ENCODE measurements around the gene USH2A.

USH2A gene

GRCh38 chr1:216169351-216169750 is 253.9 kb downstream of the USH2A start:
- no peak for TF ChIP-seq EZH2phosphoT487 (IDR thresholded peaks at IDR 0.05; ENCODE audit: borderline replicate concordance)
- TF ChIP-seq, protein P1, sequence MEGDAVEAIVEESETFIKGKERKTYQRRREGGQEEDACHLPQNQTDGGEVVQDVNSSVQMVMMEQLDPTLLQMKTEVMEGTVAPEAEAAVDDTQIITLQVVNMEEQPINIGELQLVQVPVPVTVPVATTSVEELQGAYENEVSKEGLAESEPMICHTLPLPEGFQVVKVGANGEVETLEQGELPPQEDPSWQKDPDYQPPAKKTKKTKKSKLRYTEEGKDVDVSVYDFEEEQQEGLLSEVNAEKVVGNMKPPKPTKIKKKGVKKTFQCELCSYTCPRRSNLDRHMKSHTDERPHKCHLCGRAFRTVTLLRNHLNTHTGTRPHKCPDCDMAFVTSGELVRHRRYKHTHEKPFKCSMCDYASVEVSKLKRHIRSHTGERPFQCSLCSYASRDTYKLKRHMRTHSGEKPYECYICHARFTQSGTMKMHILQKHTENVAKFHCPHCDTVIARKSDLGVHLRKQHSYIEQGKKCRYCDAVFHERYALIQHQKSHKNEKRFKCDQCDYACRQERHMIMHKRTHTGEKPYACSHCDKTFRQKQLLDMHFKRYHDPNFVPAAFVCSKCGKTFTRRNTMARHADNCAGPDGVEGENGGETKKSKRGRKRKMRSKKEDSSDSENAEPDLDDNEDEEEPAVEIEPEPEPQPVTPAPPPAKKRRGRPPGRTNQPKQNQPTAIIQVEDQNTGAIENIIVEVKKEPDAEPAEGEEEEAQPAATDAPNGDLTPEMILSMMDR (conservative IDR thresholded peaks at IDR 0.05; ENCODE audit: low read length), result no peak
- Histone ChIP-seq H3K9ac (ENCODE audit: low read depth, low read length, poor library complexity, severe bottlenecking) (no peak overlapping the region), H3K9me2 (replicated peaks; ENCODE audit: low read depth, low read length) (no peaks in the 10 kb centered on the region), H4K20me1 (ENCODE audit: insufficient read depth, low read length, poor library complexity, severe bottlenecking) (no peaks in the 10 kb centered on the region), H3K27me3 (ENCODE audit: insufficient read depth, low read length, poor library complexity, severe bottlenecking) (no peaks in the 10 kb centered on the region), H3K4me1 (ENCODE audit: insufficient read depth, low read length, poor library complexity, severe bottlenecking) (no peaks in the 10 kb centered on the region), H3K4me2 (ENCODE audit: low read depth, low read length, poor library complexity, severe bottlenecking) (no peak overlapping the region), H3F3A (ENCODE audit: low read depth) (no peaks in the 10 kb centered on the region), H3K9me3 (ENCODE audit: insufficient read depth, low read depth, low read length) (no peaks in the 10 kb centered on the region), H3K36me3 (ENCODE audit: insufficient read depth, low read length) (no peaks in the 10 kb centered on the region), H2AFZ (ENCODE audit: low read length) (no peak overlapping the region), H3K79me2 (ENCODE audit: insufficient read depth, low read length) (no peaks in the 10 kb centered on the region), H3K4me3 (ENCODE audit: low read length, poor library complexity, severe bottlenecking) (no peak overlapping the region)

GRCh38 chr1:216168546-216168945 is 254.7 kb downstream of the USH2A start:
- TF ChIP-seq EZH2phosphoT487 (IDR thresholded peaks at IDR 0.05; ENCODE audit: borderline replicate concordance), result no peak
- TF ChIP-seq, protein P1 (conservative IDR thresholded peaks at IDR 0.05; ENCODE audit: low read length), result no peak

GRCh38 chr1:216154063-216154462 is 269.2 kb downstream of the USH2A start:
- no peaks in the 10 kb centered on the region for H3K36me3 ChIP-seq (ENCODE audit: insufficient read depth, low read length)
- no peaks in the 10 kb centered on the region for H4K20me1 ChIP-seq (ENCODE audit: insufficient read depth, low read length, poor library complexity, severe bottlenecking)
- no peaks in the 10 kb centered on the region for H3K9me3 ChIP-seq (ENCODE audit: insufficient read depth, low read depth, low read length)
- no peak overlapping the region for H3K4me3 ChIP-seq (ENCODE audit: low read length, poor library complexity, severe bottlenecking)
- TF ChIP-seq, protein P1 (conservative IDR thresholded peaks at IDR 0.05; ENCODE audit: low read length), result no peak
- TF ChIP-seq EZH2phosphoT487 (IDR thresholded peaks at IDR 0.05; ENCODE audit: borderline replicate concordance), result no peak
- no peak overlapping the region for H3K4me2 ChIP-seq (ENCODE audit: low read depth, low read length, poor library complexity, severe bottlenecking)
- no peaks in the 10 kb centered on the region for H3K4me1 ChIP-seq (ENCODE audit: insufficient read depth, low read length, poor library complexity, severe bottlenecking)
- H3K9ac ChIP-seq (ENCODE audit: low read depth, low read length, poor library complexity, severe bottlenecking), result no peak overlapping the region
- no peaks in the 10 kb centered on the region for H3K27me3 ChIP-seq (ENCODE audit: insufficient read depth, low read length, poor library complexity, severe bottlenecking)
- no peaks in the 10 kb centered on the region for H3K79me2 ChIP-seq (ENCODE audit: insufficient read depth, low read length)
- no peak overlapping the region for H2AFZ ChIP-seq (ENCODE audit: low read length)
- no peaks in the 10 kb centered on the region for H3F3A ChIP-seq (ENCODE audit: low read depth)
- H3K9me2 ChIP-seq (replicated peaks; ENCODE audit: low read depth, low read length), result no peaks in the 10 kb centered on the region

More at GRCh38 chr1:216168546-216168945, 254.7 kb downstream of the USH2A start:
- Histone ChIP-seq H3K9me3 (ENCODE audit: insufficient read depth, low read depth, low read length) (no peaks in the 10 kb centered on the region), H3K36me3 (ENCODE audit: insufficient read depth, low read length) (no peaks in the 10 kb centered on the region), H3K27me3 (ENCODE audit: insufficient read depth, low read length, poor library complexity, severe bottlenecking) (no peaks in the 10 kb centered on the region), H3K4me3 (ENCODE audit: low read length, poor library complexity, severe bottlenecking) (no peak overlapping the region), H3K4me2 (ENCODE audit: low read depth, low read length, poor library complexity, severe bottlenecking) (no peak overlapping the region), H2AFZ (ENCODE audit: low read length) (no peak overlapping the region), H3K9ac (ENCODE audit: low read depth, low read length, poor library complexity, severe bottlenecking) (no peak overlapping the region), H3K9me2 (replicated peaks; ENCODE audit: low read depth, low read length) (no peaks in the 10 kb centered on the region), H3K79me2 (ENCODE audit: insufficient read depth, low read length) (no peaks in the 10 kb centered on the region), H4K20me1 (ENCODE audit: insufficient read depth, low read length, poor library complexity, severe bottlenecking) (no peaks in the 10 kb centered on the region), H3F3A (ENCODE audit: low read depth) (no peaks in the 10 kb centered on the region), H3K4me1 (ENCODE audit: insufficient read depth, low read length, poor library complexity, severe bottlenecking) (no peaks in the 10 kb centered on the region)
